K562 (cell line): ENCODE results near the gene TRIM40. TPM values are rescaled to one million over a fixed set of nuclear protein-coding genes. Genes with fewer than 3 reads are reported as not detected.

Source experiments
- ATAC-seq: fragments of 200-7000 bp; cut with Tn5 transposase; 3 replicates; pipeline ENCODE4 v1.9.1; 2020; ENCODE audit warnings: moderate library complexity
- BruUV-seq: library from RNA; stranded (reverse); fragments of 400-500 nt; replicated peaks from 2 replicates; lab custom pipeline; 2021; lab: Mats Ljungman, UMichigan
- CTCF ChIA-PET: fragments of 300-600 bp; formaldehyde crosslinking; extraction: SDS; loops from one replicate; lab custom pipeline; 2021; ENCODE audit warnings: low intra/inter-chr PET ratio; lab: Yijun Ruan, JAX
- POLR2A ChIA-PET: fragments of 300-600, 350-650 bp; sonication (Branson Sonifier 250); formaldehyde crosslinking; extraction: SDS; loops from one replicate; lab custom pipeline; 2021; ENCODE audit warnings: antibody characterized with exemption, inconsistent platforms; lab: Yijun Ruan, JAX
- DNase-seq, 4 experiments: peaks; one replicate each; pipeline versions ENCODE4 v3.0.0 to v3.0.0-alpha.2; 2011 to 2018; ENCODE audit warnings: low spot score in 3 of 4, mixed read lengths in 3 of 4; ENCODE audit errors: extremely low read depth in 1 of 4
- FAIRE-seq: peaks from 2 replicates; lab custom pipeline; 2011; peaks lifted over from hg19 to GRCh38; lab: Jason Lieb, UNC
- H2AFZ ChIP-seq: 2 replicates; pipeline ENCODE4 v1.6.0; 2011; ENCODE audit warnings: low read depth, low read length, control low read depth, inconsistent platforms
- H3K27ac ChIP-seq: fragments of 200-600 bp; 3 replicates; pipeline ENCODE4 v1.8.0; 2011; ENCODE audit warnings: low read depth, mild to moderate bottlenecking, control low read depth, inconsistent platforms, low read length, moderate library complexity, mixed read lengths; ENCODE audit errors: extremely low read depth
- H3K27me3 ChIP-seq, 2 experiments: fragments of 300-600 bp in 1 of 2; 2 replicates in 1 of 2; 3 replicates in 1 of 2; pipeline versions ENCODE4 v1.6.0 to v1.8.0; 2011; ENCODE audit warnings: inconsistent platforms in 2 of 2, low read length in 2 of 2, mild to moderate bottlenecking in 1 of 2, mixed read lengths in 1 of 2, moderate library complexity in 1 of 2; ENCODE audit not compliant: control insufficient read depth in 2 of 2, insufficient read depth in 2 of 2
- H3K36me3 ChIP-seq: fragments of 300-600 bp; 3 replicates; pipeline ENCODE4 v1.8.0; 2011; ENCODE audit warnings: mild to moderate bottlenecking, low read length, inconsistent platforms; ENCODE audit not compliant: control insufficient read depth, insufficient read depth
- H3K4me1 ChIP-seq, 2 experiments: fragments of 200-600 bp in 1 of 2; replicated peaks in 1 of 2; 2 replicates in 1 of 2; 3 replicates in 1 of 2; pipeline versions ENCODE4 v1.5.1 to v1.8.0; 2011; ENCODE audit warnings: inconsistent platforms in 2 of 2, low read length in 2 of 2, mild to moderate bottlenecking in 1 of 2, mixed read lengths in 1 of 2, moderate library complexity in 1 of 2; ENCODE audit not compliant: control insufficient read depth in 2 of 2, insufficient read depth in 2 of 2
- H3K4me2 ChIP-seq: 2 replicates; pipeline ENCODE4 v1.6.1; 2011; ENCODE audit warnings: low read length, control low read depth, inconsistent platforms, mixed read lengths; ENCODE audit not compliant: insufficient read depth
- H3K4me3 ChIP-seq: fragments of 200-600 bp; sonication (generic), shearing (Covaris generic); 2 replicates; pipeline ENCODE4 v1.5.1; 2016; ENCODE audit warnings: control low read depth, inconsistent platforms
- H3K79me2 ChIP-seq: fragments of 200-600 bp; 3 replicates; pipeline ENCODE4 v1.8.0; 2011; ENCODE audit warnings: low read length, inconsistent platforms; ENCODE audit not compliant: control insufficient read depth, insufficient read depth
- H3K9ac ChIP-seq, 2 experiments: 2 replicates each; pipeline versions ENCODE4 v1.6.0 to v1.6.1; 2011; ENCODE audit warnings: low read depth in 2 of 2, low read length in 2 of 2, control low read depth in 1 of 2, inconsistent platforms in 1 of 2, mild to moderate bottlenecking in 1 of 2, mixed read lengths in 1 of 2; ENCODE audit not compliant: insufficient read depth in 1 of 2
- H3K9me1 ChIP-seq: one replicate; pipeline ENCODE4 v1.6.0; 2011; ENCODE audit warnings: inconsistent platforms, mild to moderate bottlenecking, low read length, moderate library complexity; ENCODE audit not compliant: control insufficient read depth, insufficient read depth
- H3K9me3 ChIP-seq: replicated peaks from 2 replicates; pipeline ENCODE4 v1.5.1; 2011; ENCODE audit warnings: low read depth, low read length, inconsistent platforms; ENCODE audit not compliant: control insufficient read depth, insufficient read depth
- H4K20me1 ChIP-seq: replicated peaks from 2 replicates; pipeline ENCODE4 v1.6.1; 2011; ENCODE audit warnings: low read length, inconsistent platforms, mixed read lengths; ENCODE audit not compliant: control insufficient read depth, insufficient read depth
- CHD1 ChIP-seq: fragments of 200-600 bp; sonication (generic); IDR thresholded peaks from one replicate; pipeline ENCODE4 v1.6.1; 2012; ENCODE audit warnings: mild to moderate bottlenecking, moderate library complexity, low read length, inconsistent platforms
- CREM ChIP-seq: IDR thresholded peaks from 2 replicates; pipeline ENCODE4 v1.6.1; 2014; ENCODE audit warnings: antibody characterized with exemption, low read depth
- ILF3 ChIP-seq: fragments of 450-650 bp; IDR thresholded peaks from 2 replicates; pipeline ENCODE4 v1.6.1; 2018; ENCODE audit warnings: antibody characterized with exemption, mild to moderate bottlenecking, moderate library complexity, borderline replicate concordance
- MAFK ChIP-seq: IDR thresholded peaks from 2 replicates; pipeline ENCODE4 v1.6.1; 2011; ENCODE audit warnings: low read length, improper control_type of control experiment
- MCM5 ChIP-seq: fragments of 450-650 bp; IDR thresholded peaks from 2 replicates; pipeline ENCODE4 v1.6.1; 2016; ENCODE audit warnings: low read depth
- PHF8 ChIP-seq: fragments of 200-600 bp; sonication (generic); IDR thresholded peaks from 2 replicates; pipeline ENCODE4 v1.6.1; 2012; ENCODE audit warnings: mixed run types, mild to moderate bottlenecking, inconsistent platforms, low read length, moderate library complexity, borderline replicate concordance
- PML ChIP-seq: IDR thresholded peaks from 2 replicates; pipeline ENCODE4 v1.6.1; 2012; ENCODE audit warnings: low read length, inconsistent platforms
- RBM22 ChIP-seq: fragments of 200-400 bp; formaldehyde crosslinking; IDR thresholded peaks from 2 replicates; pipeline ENCODE4 v1.6.1; 2018; ENCODE audit warnings: low read length, low read depth; ENCODE audit not compliant: poor library complexity, severe bottlenecking
- RHOXF2B ChIP-seq: fragments of 250-450 bp; sonication (Bioruptor Pico); conservative IDR thresholded peaks from 2 replicates; pipeline ENCODE4 v1.5.1; 2021
- SMARCB1 ChIP-seq: IDR thresholded peaks from 2 replicates; pipeline ENCODE4 v1.6.1; 2011; ENCODE audit warnings: improper control_type of control experiment, low read depth; ENCODE audit not compliant: insufficient read length
- SRSF7 ChIP-seq: fragments of 200-400 bp; formaldehyde crosslinking; optimal IDR thresholded peaks from 2 replicates; pipeline ENCODE3; 2017; ENCODE audit warnings: mild to moderate bottlenecking, low read depth, low read length
- XRCC5 ChIP-seq: fragments of 200-400 bp; formaldehyde crosslinking; IDR thresholded peaks from 2 replicates; pipeline ENCODE4 v1.6.1; 2017; ENCODE audit warnings: low read depth, mild to moderate bottlenecking, low read length
- ZNF184 ChIP-seq: sonication (generic); formaldehyde crosslinking; IDR thresholded peaks from 2 replicates; pipeline ENCODE4 v1.5.0; 2020; ENCODE audit warnings: missing genetic modification reagents
- ZNF551 ChIP-seq: fragments of 250-450 bp; sonication (Bioruptor Pico); IDR thresholded peaks from 2 replicates; pipeline ENCODE4 v1.5.0; 2021; ENCODE audit warnings: mild to moderate bottlenecking, moderate library complexity
- ZNF57 ChIP-seq: fragments of 450-650 bp; formaldehyde crosslinking; IDR thresholded peaks from 2 replicates; pipeline ENCODE4 v1.4.0; 2020; ENCODE audit warnings: mild to moderate bottlenecking, moderate library complexity
- ZNF668 ChIP-seq: fragments of 250-450 bp; sonication (Bioruptor Pico); IDR thresholded peaks from 2 replicates; pipeline ENCODE4 v1.8.0; 2022; ENCODE audit warnings: mild to moderate bottlenecking, inconsistent platforms
- WGBS: fragments of 100-300 bp; shearing (Covaris generic); methylation state at CpG from one replicate; pipeline ENCODE4 v1.1.6; 2016; ENCODE audit warnings: low coverage, mixed read lengths; ENCODE audit not compliant: insufficient coverage; ENCODE audit errors: missing lambda C conversion rate; 5-methylcytosine and 5-hydroxymethylcytosine counted together
- in situ Hi-C: fragments of 300-500 bp; cut with MboI; formaldehyde crosslinking; loops from 4 replicates; pipeline ENCODE4 v1.15.0; 2018; ENCODE audit warnings: inconsistent platforms, mixed read lengths
- intact Hi-C: fragments of 100-400 bp; cut with micrococcal nuclease; formaldehyde crosslinking; loops from 2 replicates; pipeline ENCODE4 v1.14.2; 2022
- polyA plus RNA-seq, 8 experiments: library from polyadenylated mRNA; depleted of rRNA in 4 of 8; stranded (reverse) in 5 of 8; unstranded in 3 of 8; fragments of >200 nt; fragmentation: Nextera tagmentation in 2 of 8; fragmentation: Illumina TruSeq in 1 of 8; extraction: Ambion mirVana in 2 of 8; extraction: Trizol in 1 of 8; gene quantifications; 2 replicates each; pipeline versions ENCODE4 v1.2.1 to v1.2.3, GENCODE V29; 2011 to 2014; ENCODE audit warnings: inconsistent platforms in 1 of 8, missing spikeins in 1 of 8
- total RNA-seq, 7 experiments: library from RNA; depleted of rRNA in 6 of 7; stranded (reverse); fragments of >200 nt in 6 of 7; fragmentation: Illumina TruSeq in 2 of 7; extraction: Trizol in 2 of 7; gene quantifications; 2 replicates each; pipeline versions ENCODE4 v1.2.1 to v1.2.3, GENCODE V29; 2011 to 2021; ENCODE audit warnings: low replicate concordance in 1 of 7
- TF ChIP-seq, protein P1 (sequence below): fragments of 450-650 bp; IDR thresholded peaks from 2 replicates; pipeline ENCODE4 v1.6.1; 2016; ENCODE audit warnings: low read depth

TRIM40 gene
- total and polyA plus RNA-seq, 9 of the 15 experiments (the other 6 are each of a cell fraction or from before 2014, with no cell fraction given): 0.04 to 0.08 TPM; not detected in 7

DNA sequence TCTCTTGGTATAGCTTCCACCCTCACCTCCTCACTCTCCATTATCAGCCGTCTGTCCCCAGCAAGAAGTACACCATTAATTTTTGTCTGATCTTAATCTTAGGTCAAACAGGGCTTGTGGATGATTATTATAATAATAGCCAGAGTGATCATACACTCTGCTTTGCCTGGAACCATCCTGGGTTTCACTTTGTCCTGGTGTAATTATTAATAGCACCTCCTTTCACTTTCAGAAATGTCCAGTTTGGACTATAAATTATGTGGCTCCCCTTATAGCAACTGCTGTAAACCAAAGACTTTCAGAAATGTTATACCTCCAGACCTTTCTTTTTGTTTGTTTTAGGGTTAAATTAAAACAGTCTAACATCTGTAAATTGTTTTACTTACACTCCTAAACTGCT, 22.1 kb upstream of the TRIM40 start:
- in situ Hi-C loops (no loop called here), intact Hi-C loops (no loop called here)
- peaks cover 28 to 33% of the 10 kb centered on the region in 2 experiments for H3K27me3 ChIP-seq
- WGBS: 0% methylated on average over 1 of the region's 1 CpG
- CTCF ChIA-PET: no interaction called here
- H4K20me1 ChIP-seq: no peaks in the 10 kb centered on the region
- H3K27ac ChIP-seq: no peak overlapping the region
- no peak for DNase-seq
- no peaks in the 10 kb centered on the region for H3K36me3 ChIP-seq
- no peak overlapping the region for H3K4me2 ChIP-seq
- no peak for FAIRE-seq
- peaks cover 0 to 7% of the 10 kb centered on the region in 2 experiments; a peak in 1 of 5 replicates for H3K4me1 ChIP-seq
- no peaks in the 10 kb centered on the region for H3K9me3 ChIP-seq
- TF ChIP-seq MCM5 (no peak), PML (no peak), SRSF7 (no peak), SMARCB1 (no peak), RHOXF2B (no peak), ZNF668 (CRISPR knock-in tag) (no peak), ILF3 (no peak), RBM22 (no peak), PHF8 (no peak), ZNF184 (CRISPR knock-in tag) (no peak), CREM (no peak), ZNF551 (CRISPR knock-in tag) (no peak), ZNF57 (CRISPR knock-in tag) (no peak), MAFK (no peak), XRCC5 (no peak), CHD1 (no peak)
- TF ChIP-seq, protein P1, sequence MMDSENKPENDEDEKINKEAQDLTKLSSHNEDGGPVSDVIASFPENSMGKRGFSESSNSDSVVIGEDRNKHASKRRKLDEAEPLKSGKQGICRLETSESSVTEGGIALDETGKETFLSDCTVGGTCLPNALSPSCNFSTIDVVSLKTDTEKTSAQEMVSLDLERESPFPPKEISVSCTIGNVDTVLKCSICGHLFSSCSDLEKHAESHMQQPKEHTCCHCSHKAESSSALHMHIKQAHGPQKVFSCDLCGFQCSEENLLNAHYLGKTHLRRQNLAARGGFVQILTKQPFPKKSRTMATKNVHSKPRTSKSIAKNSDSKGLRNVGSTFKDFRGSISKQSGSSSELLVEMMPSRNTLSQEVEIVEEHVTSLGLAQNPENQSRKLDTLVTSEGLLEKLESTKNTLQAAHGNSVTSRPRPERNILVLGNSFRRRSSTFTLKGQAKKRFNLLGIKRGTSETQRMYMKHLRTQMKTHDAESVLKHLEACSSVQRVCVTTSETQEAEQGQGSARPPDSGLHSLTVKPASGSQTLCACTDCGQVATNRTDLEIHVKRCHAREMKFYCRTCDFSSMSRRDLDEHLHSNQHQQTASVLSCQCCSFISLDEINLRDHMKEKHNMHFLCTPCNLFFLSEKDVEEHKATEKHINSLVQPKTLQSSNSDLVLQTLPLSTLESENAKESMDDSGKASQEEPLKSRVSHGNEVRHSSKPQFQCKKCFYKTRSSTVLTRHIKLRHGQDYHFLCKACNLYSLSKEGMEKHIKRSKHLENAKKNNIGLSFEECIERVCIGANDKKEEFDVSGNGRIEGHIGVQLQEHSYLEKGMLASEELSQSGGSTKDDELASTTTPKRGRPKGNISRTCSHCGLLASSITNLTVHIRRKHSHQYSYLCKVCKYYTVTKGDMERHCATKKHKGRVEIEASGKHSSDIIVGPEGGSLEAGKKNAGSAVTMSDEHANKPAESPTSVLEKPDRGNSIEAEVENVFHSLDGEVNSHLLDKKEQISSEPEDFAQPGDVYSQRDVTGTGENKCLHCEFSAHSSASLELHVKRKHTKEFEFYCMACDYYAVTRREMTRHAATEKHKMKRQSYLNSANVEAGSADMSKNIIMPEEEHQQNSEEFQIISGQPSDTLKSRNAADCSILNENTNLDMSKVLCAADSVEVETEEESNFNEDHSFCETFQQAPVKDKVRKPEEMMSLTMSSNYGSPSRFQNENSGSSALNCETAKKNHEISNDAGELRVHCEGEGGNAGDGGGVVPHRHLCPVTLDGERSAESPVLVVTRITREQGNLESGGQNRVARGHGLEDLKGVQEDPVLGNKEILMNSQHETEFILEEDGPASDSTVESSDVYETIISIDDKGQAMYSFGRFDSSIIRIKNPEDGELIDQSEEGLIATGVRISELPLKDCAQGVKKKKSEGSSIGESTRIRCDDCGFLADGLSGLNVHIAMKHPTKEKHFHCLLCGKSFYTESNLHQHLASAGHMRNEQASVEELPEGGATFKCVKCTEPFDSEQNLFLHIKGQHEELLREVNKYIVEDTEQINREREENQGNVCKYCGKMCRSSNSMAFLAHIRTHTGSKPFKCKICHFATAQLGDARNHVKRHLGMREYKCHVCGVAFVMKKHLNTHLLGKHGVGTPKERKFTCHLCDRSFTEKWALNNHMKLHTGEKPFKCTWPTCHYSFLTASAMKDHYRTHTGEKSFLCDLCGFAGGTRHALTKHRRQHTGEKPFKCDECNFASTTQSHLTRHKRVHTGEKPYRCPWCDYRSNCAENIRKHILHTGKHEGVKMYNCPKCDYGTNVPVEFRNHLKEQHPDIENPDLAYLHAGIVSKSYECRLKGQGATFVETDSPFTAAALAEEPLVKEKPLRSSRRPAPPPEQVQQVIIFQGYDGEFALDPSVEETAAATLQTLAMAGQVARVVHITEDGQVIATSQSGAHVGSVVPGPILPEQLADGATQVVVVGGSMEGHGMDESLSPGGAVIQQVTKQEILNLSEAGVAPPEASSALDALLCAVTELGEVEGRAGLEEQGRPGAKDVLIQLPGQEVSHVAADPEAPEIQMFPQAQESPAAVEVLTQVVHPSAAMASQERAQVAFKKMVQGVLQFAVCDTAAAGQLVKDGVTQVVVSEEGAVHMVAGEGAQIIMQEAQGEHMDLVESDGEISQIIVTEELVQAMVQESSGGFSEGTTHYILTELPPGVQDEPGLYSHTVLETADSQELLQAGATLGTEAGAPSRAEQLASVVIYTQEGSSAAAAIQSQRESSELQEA: no peak
- H3K9ac ChIP-seq: no peak overlapping the region
- POLR2A ChIA-PET: no interaction called here
- no TSS peak for BruUV-seq
- H2AFZ ChIP-seq: no peak overlapping the region
- H3K9me1 ChIP-seq: no peaks in the 10 kb centered on the region
- no peak overlapping the region for H3K4me3 ChIP-seq
- H3K79me2 ChIP-seq: no peaks in the 10 kb centered on the region
- ATAC-seq: no peak
